Naive thymus-derived CD8-positive, alpha-beta T cell (primary cell): ENCODE measurements around the gene TLCD3B. TPM values are rescaled to one million over a fixed set of nuclear protein-coding genes. Genes with fewer than 3 reads are reported as not detected.
"Not testable (repeated sequence)": the region's sequence is repeated elsewhere in the genome, so short reads cannot be mapped to it uniquely, and the experiment has no call there.

Experiments used
- ATAC-seq, 2 donors: fragments of 150-1000 bp; cut with Tn5 transposase in 1 of 2; sonication (Bioruptor Pico), chemical (Tn5 transposase) in 1 of 2; 1 replicate in 1 of 2; 2 replicates in 1 of 2; pipeline ENCODE4 v1.10.0; 2021; ENCODE audit warnings: mild to moderate bottlenecking in 2 of 2, moderate library complexity in 2 of 2
- POLR2A ChIA-PET: fragments of 350-600 bp; sonication (Branson Sonifier 250); formaldehyde crosslinking; loops from one replicate; lab custom pipeline; 2021; ENCODE audit warnings: antibody characterized with exemption; lab: Charles Lee
- DNase-seq, 10 donors: peaks; one replicate each; pipeline versions ENCODE4 v3.0.0 to v3.0.0-alpha.2; 2020 to 2022
- H3K27ac Mint-ChIP-seq, 10 donors: one replicate each; pipeline ENCODE4 v1.8.0; 2020 to 2022; ENCODE audit warnings: mild to moderate bottlenecking in 10 of 10, mixed read lengths in 10 of 10, moderate library complexity in 4 of 10, inconsistent platforms in 1 of 10
- H3K27me3 Mint-ChIP-seq, 5 donors: one replicate each; pipeline ENCODE4 v1.8.0; 2021 to 2022; ENCODE audit warnings: mixed read lengths in 5 of 5
- H3K36me3 Mint-ChIP-seq, 3 donors: one replicate each; pipeline ENCODE4 v1.8.0; 2020 to 2022; ENCODE audit warnings: mixed read lengths in 3 of 3, mild to moderate bottlenecking in 2 of 3, inconsistent platforms in 1 of 3
- H3K4me1 Mint-ChIP-seq, 4 donors: one replicate each; pipeline ENCODE4 v1.8.0; 2021 to 2022; ENCODE audit warnings: mixed read lengths in 4 of 4
- H3K4me3 Mint-ChIP-seq, 10 donors: one replicate each; pipeline ENCODE4 v1.8.0; 2020 to 2022; ENCODE audit warnings: mild to moderate bottlenecking in 10 of 10, mixed read lengths in 10 of 10, moderate library complexity in 6 of 10, inconsistent platforms in 1 of 10
- H3K9me3 Mint-ChIP-seq, 9 donors: one replicate each; pipeline ENCODE4 v1.8.0; 2020 to 2022; ENCODE audit warnings: mixed read lengths in 9 of 9, mild to moderate bottlenecking in 3 of 9, inconsistent platforms in 1 of 9, moderate library complexity in 1 of 9
- polyA plus RNA-seq, 3 donors: library from polyadenylated mRNA; unstranded; fragments of 300-500 nt; fragmentation: Illumina TruSeq; gene quantifications; one replicate each; pipeline ENCODE4 v1.2.3, GENCODE V29; 2021
- total RNA-seq, 8 experiments: library from RNA in 2 of 8; stranded (reverse) in 2 of 8; gene quantifications; one replicate each; pipeline ENCODE4 v1.2.3 and lab custom pipeline; 2021 to 2026

Gene TLCD3B
- total and polyA plus RNA-seq, 5 experiments from 2014 or later = not detected

DNA sequence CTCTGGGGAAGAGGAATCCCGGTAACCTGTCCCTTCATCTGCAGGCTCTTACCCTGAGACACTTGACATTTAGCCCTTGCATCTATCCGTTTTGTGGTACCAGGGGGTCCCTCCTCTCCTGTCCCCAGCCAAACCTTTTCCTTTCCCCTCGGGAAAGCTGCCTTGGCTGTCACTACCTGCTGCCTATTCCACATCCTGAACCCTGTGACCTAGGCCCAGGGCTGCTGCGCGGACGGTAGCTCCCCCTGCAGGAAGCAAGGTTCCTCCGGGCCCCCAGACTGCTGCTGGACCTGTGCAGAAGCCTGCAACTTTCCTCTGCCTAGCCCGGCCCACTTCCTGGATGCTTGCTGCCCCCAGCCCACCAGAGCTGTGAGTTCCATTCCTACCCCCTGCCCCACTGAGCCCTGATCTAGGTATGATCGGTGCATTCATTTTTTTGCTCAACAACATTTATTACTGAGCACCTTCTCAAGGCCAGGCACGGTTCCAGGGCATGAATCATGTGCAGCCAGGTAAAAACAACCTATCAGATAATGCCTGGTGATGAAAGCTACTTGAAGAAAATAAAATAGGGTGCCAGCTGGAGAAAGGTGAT lies 24.0 kb upstream of the TLCD3B start:
- peak overlapping the region in 9 of 10 donors; percentile 19 to 70 (median 56) for H3K4me3 Mint-ChIP-seq
- DNase-seq (peak in 5 of 10 donors; percentile 26 to 39 (median 36)), ATAC-seq (peak; percentile 69 to 76)
- no peaks in the 10 kb centered on the region for H3K36me3 Mint-ChIP-seq
- no peaks in the 10 kb centered on the region for H3K9me3 Mint-ChIP-seq
- H3K4me1 Mint-ChIP-seq = peaks cover 9 to 21% (median 19%) of the 10 kb centered on the region in 4 donors
- H3K27ac Mint-ChIP-seq = peak overlapping the region in 4 of 10 donors; percentile 29 to 69 (median 68)
- peaks cover 0 to 3% (median 0%) of the 10 kb centered on the region in 5 donors for H3K27me3 Mint-ChIP-seq
- POLR2A ChIA-PET = interaction anchor here (0.7 to 1.4 kb wide), 6 partner anchors 9 to 1218 kb away, joined by 3 to 9 read pairs (median 4); partner anchors contain the start of gene ALDOA

DNA sequence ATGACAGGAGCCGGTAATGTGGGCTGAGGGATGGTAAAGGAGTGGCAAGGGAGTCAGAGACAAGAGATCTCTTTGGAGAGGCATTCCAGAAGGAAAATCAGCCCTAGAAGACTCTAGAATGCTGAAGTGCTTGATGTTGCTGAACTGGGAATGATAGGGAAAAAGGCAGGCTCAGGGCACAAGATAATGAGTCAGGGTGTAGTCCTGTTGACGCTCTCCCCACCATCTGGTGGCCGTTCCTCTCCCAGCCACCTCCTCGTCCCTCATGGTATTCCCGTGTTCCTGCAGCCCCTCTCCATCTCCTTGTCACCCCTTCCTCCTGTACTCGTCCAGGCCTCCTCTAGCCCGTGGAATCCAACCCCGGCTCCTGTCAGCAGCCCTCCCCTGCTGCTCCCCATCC lies 23.4 kb upstream of the TLCD3B start:
- peaks cover 9 to 21% (median 19%) of the 10 kb centered on the region in 4 donors for H3K4me1 Mint-ChIP-seq
- no peak for ATAC-seq

DNA sequence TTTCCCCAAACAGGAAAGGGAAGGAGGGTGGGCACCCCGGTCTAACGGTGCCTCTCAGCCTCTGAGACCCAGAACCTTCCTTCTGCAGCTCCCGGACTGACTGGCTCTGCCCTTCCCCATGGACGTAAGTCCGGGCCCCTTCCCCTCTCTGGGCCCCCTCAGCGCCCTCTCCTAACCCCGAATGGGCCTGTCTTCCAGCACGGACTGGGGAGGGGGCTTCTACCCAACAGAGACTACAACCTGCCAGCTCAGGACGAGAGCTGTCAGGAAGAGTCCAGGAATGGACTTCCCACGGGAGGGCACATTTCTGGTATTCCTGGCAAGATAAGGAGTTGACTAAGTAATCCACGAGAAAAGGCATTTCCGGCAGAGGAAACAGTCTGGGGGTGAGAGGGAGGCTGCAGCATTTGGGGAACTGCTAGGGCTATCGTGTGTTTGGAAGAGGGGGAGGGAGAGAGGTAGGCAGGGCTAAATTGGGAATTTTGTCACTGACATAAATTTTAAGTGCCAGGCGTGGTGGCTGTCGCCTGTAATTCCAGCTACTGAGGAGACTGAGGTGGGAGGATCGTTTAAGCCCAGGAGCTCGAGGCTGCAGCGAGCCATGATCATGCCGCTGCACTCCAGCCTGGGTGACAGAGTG lies 22.4 kb upstream of the TLCD3B start:
- Mint-ChIP-seq H3K4me3 (peak overlapping the region; percentile 64 to 91 (median 81)), H3K9me3 (no peaks in the 10 kb centered on the region), H3K4me1 (peaks cover 9 to 21% (median 19%) of the 10 kb centered on the region in 4 donors), H3K27ac (peak overlapping the region in 6 of 10 donors; percentile 44 to 87 (median 76)), H3K36me3 (no peaks in the 10 kb centered on the region), H3K27me3 (peaks cover 0 to 3% (median 0%) of the 10 kb centered on the region in 5 donors)
- DNase-seq (no peak), ATAC-seq (peak; percentile 22 to 46)
- POLR2A ChIA-PET = interaction anchor here (0.6 to 2.2 kb wide), 10 partner anchors 10 to 350 kb away, joined by 3 to 21 read pairs (median 3); partner anchors contain the start of genes ALDOA and CORO1A

More for the DNA sequence above, 23.4 kb upstream of the TLCD3B start:
- Mint-ChIP-seq H3K36me3 (no peaks in the 10 kb centered on the region), H3K27me3 (peaks cover 0 to 3% (median 0%) of the 10 kb centered on the region in 5 donors), H3K4me3 (peak overlapping the region in 9 of 10 donors; percentile 20 to 76 (median 65)), H3K9me3 (no peaks in the 10 kb centered on the region), H3K27ac (peak overlapping the region in 2 of 10 donors; percentile 67 to 69)
- POLR2A ChIA-PET = interaction anchor here (1.4 to 2.2 kb wide), 2 partner anchors 9 to 11 kb away, joined by 9 to 21 read pairs; partner anchors contain the start of gene ALDOA
- DNase-seq = no peak

GRCh38 chr16:30052671-30053372 lies 21.8 kb upstream of the TLCD3B start:
- Mint-ChIP-seq H3K36me3 (no peaks in the 10 kb centered on the region), H3K27ac (peak overlapping the region in 7 of 10 donors; percentile 29 to 90 (median 59)), H3K4me3 (peak overlapping the region; percentile 84 to 91 (median 86)), H3K4me1 (peaks cover 9 to 21% (median 19%) of the 10 kb centered on the region in 4 donors), H3K27me3 (peaks cover 0 to 3% (median 0%) of the 10 kb centered on the region in 5 donors), H3K9me3 (no peaks in the 10 kb centered on the region)
- POLR2A ChIA-PET = interaction anchor here (0.6 to 2.2 kb wide), 10 partner anchors 10 to 349 kb away, joined by 3 to 21 read pairs (median 3); partner anchors contain the start of genes ALDOA and CORO1A
- ATAC-seq (peak; percentile 81 to 83), DNase-seq (peak; percentile 71 to 93 (median 84))

DNA sequence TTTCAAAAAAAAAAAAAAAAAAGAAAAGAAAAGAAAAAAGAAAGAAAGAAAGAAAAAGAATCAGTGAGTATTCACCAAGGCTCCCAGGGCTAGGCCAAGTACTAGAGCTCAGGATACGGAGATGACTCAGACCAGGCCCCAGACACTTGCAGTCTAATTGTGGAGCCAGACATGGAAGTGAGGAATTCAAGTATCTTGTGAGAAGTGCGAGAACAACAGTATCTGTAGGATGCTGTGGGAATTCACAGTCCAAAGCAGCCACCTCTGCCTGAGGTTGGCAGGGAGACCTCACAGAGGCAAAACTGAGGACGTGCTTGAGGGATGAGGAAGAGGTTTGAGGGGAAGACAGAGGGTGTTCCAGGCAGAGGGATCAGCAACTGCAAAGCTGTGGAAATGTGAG lies 20.4 kb upstream of the TLCD3B start:
- no peaks in the 10 kb centered on the region for H3K9me3 Mint-ChIP-seq
- H3K27ac Mint-ChIP-seq = peak overlapping the region in 4 of 10 donors; percentile 42 to 77 (median 52)
- ATAC-seq = no peak
- H3K27me3 Mint-ChIP-seq = peaks cover 0 to 3% (median 0%) of the 10 kb centered on the region in 5 donors
- DNase-seq = no peak
- no peaks in the 10 kb centered on the region for H3K36me3 Mint-ChIP-seq
- peak overlapping the region in 8 of 10 donors; percentile 48 to 76 (median 68) for H3K4me3 Mint-ChIP-seq
- peaks cover 9 to 21% (median 19%) of the 10 kb centered on the region in 4 donors for H3K4me1 Mint-ChIP-seq
- POLR2A ChIA-PET = interaction anchor here (0.6 to 0.9 kb wide), 5 partner anchors 14 to 724 kb away, joined by 3 to 4 read pairs (median 3); partner anchors contain the start of gene ALDOA

- ATAC-seq (no peak), DNase-seq (no peak)
- no peak overlapping the region for H3K4me3 Mint-ChIP-seq
- H3K9me3 Mint-ChIP-seq = no peaks in the 10 kb centered on the region
- H3K27ac Mint-ChIP-seq = no peak overlapping the region
- no peaks in the 10 kb centered on the region for H3K36me3 Mint-ChIP-seq
- POLR2A ChIA-PET = interaction anchor here (0.6 to 0.7 kb wide), 2 partner anchors 46 to 368 kb away, joined by 3 read pairs; partner anchors contain the start of gene YPEL3
- H3K27me3 Mint-ChIP-seq = peaks cover 0 to 6% (median 2%) of the 10 kb centered on the region in 5 donors
- H3K4me1 Mint-ChIP-seq = peaks cover 10 to 18% (median 14%) of the 10 kb centered on the region in 4 donors
Measured at GRCh38 chr16:30049871-30050270, 18.8 kb upstream of the TLCD3B start.

DNA sequence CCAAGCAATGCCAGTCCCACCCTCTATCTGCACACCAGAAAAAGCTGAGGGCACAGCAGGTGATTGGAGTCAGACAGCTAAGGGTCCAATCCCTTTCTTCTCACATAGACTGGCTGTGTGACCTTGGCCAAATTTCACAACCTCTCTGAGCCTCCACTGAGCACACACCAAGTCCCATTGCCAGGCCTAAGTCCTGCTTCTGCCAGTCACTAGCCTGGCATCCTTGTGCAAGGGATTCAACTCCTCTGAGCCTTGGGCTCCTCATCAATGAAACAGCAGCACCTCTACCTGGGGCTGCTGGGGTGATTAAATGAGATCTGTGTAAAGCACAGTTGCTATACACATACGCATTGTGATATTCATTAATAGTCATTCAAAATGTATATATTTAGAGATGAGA lies 15.5 kb upstream of the TLCD3B start:
- no peak overlapping the region for H3K4me3 Mint-ChIP-seq
- DNase-seq (no peak), ATAC-seq (no peak)
- no peaks in the 10 kb centered on the region for H3K9me3 Mint-ChIP-seq
- POLR2A ChIA-PET = no interaction called here
- no peak overlapping the region for H3K27ac Mint-ChIP-seq
- peaks cover 0 to 7% (median 2%) of the 10 kb centered on the region in 4 donors for H3K4me1 Mint-ChIP-seq
- peaks cover 0 to 6% (median 2%) of the 10 kb centered on the region in 5 donors for H3K27me3 Mint-ChIP-seq
- no peaks in the 10 kb centered on the region for H3K36me3 Mint-ChIP-seq

DNA sequence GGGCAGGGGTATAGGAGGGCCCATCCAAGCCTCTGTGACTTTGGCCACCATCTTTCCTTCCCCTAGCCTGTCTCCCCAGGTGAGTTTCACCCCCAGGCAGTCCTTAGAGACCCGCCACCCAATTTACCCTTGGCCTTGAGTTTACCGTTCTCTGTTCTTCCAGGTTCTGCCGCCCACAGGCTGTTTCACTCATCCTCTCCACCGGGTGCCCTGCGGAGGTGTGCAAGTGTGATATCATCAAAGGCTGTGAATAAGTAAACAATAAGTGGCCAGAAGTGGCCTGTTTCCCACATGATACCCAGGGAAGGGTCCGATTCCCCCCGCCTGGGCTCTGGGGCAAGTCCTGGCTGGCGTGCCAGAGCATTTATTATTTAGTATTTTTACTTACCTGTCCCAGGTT lies 15.1 kb upstream of the TLCD3B start:
- no peaks in the 10 kb centered on the region for H3K36me3 Mint-ChIP-seq
- H3K9me3 Mint-ChIP-seq = no peaks in the 10 kb centered on the region
- H3K4me1 Mint-ChIP-seq = peaks cover 0 to 5% (median 0%) of the 10 kb centered on the region in 4 donors
- H3K27ac Mint-ChIP-seq = peak overlapping the region in 2 of 10 donors; percentile 24 to 41
- DNase-seq = no peak
- H3K27me3 Mint-ChIP-seq = peaks cover 0 to 6% (median 2%) of the 10 kb centered on the region in 5 donors
- H3K4me3 Mint-ChIP-seq = no peak overlapping the region
- POLR2A ChIA-PET = no interaction called here
- no peak for ATAC-seq

- Mint-ChIP-seq H3K27me3 (peaks cover 0 to 8% (median 3%) of the 10 kb centered on the region in 5 donors), H3K36me3 (no peaks in the 10 kb centered on the region), H3K9me3 (no peaks in the 10 kb centered on the region), H3K4me1 (peaks cover 0 to 5% (median 2%) of the 10 kb centered on the region in 4 donors), H3K4me3 (no peak overlapping the region), H3K27ac (no peak overlapping the region)
- POLR2A ChIA-PET = interaction anchor here (0.6 to 1.1 kb wide), 2 partner anchors 24 to 49 kb away, joined by 3 read pairs; partner anchors contain the start of gene ALDOA
- peak in 2 of 10 donors; percentile 38 to 40 for DNase-seq
- ATAC-seq = no peak
Measured at GRCh38 chr16:30041841-30042240, 10.8 kb upstream of the TLCD3B start.

- H3K36me3 Mint-ChIP-seq, ATAC-seq, H3K27me3 Mint-ChIP-seq, H3K9me3 Mint-ChIP-seq, H3K4me3 Mint-ChIP-seq, H3K4me1 Mint-ChIP-seq, DNase-seq: not testable (repeated sequence)
- H3K27ac Mint-ChIP-seq = peak overlapping the region in 1 of 10 donors; percentile 9
- POLR2A ChIA-PET = interaction anchor here (1.1 kb wide), 1 partner anchor 25 kb away, joined by 3 read pairs; the partner anchor contains the start of gene ALDOA
Measured at GRCh38 chr16:30040690-30041089, 9.6 kb upstream of the TLCD3B start.

GRCh38 chr16:30040221-30040620 lies 9.2 kb upstream of the TLCD3B start:
- H3K27ac Mint-ChIP-seq = peak overlapping the region in 1 of 10 donors; percentile 9
- ATAC-seq (no peak), DNase-seq (no peak)
- H3K27me3 Mint-ChIP-seq = peaks cover 2 to 8% (median 5%) of the 10 kb centered on the region in 5 donors
- POLR2A ChIA-PET = no interaction called here
- H3K4me1 Mint-ChIP-seq = peaks cover 0 to 3% (median 1%) of the 10 kb centered on the region in 4 donors
- H3K9me3 Mint-ChIP-seq = no peaks in the 10 kb centered on the region
- H3K36me3 Mint-ChIP-seq = no peaks in the 10 kb centered on the region
- no peak overlapping the region for H3K4me3 Mint-ChIP-seq

- no peak overlapping the region for H3K4me3 Mint-ChIP-seq
- H3K4me1 Mint-ChIP-seq = peaks cover 7 to 18% (median 13%) of the 10 kb centered on the region in 4 donors
- DNase-seq (no peak), ATAC-seq (no peak)
- POLR2A ChIA-PET = no interaction called here
- H3K27me3 Mint-ChIP-seq = peaks cover 18 to 49% (median 22%) of the 10 kb centered on the region in 5 donors
- no peaks in the 10 kb centered on the region for H3K36me3 Mint-ChIP-seq
- H3K9me3 Mint-ChIP-seq = no peaks in the 10 kb centered on the region
- H3K27ac Mint-ChIP-seq = no peak overlapping the region
Measured at GRCh38 chr16:30033270-30033669, 2.2 kb upstream of the TLCD3B start.
